ENCODE measurements around the gene TRAPPC8. TPM values are rescaled to one million over a fixed set of nuclear protein-coding genes. Genes with fewer than 3 reads are reported as not detected.

The TRAPPC8 gene
- total and polyA plus RNA-seq, 2 experiments from 2014 or later: 27.2 to 66.2 TPM

DNA sequence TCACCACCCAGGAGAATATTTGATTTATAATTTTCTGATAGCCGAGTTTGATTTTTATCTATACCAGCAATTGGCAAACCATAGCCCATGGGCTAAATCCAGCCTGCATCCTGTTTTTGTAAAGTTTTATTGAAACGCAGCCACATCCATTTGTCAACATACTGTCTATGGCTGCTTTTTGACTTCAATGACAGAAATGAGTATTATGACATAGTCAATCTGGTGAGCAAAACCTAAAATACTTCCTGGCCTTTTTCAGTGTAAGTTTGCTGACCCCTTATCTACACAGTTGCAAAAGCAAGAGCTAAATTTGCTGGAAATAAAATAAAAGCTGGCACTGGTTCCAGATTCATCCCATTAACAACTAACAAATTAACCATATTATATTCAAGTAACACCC lies 102.4 kb downstream of the TRAPPC8 start (continued):
- TF ChIP-seq, protein P1, sequence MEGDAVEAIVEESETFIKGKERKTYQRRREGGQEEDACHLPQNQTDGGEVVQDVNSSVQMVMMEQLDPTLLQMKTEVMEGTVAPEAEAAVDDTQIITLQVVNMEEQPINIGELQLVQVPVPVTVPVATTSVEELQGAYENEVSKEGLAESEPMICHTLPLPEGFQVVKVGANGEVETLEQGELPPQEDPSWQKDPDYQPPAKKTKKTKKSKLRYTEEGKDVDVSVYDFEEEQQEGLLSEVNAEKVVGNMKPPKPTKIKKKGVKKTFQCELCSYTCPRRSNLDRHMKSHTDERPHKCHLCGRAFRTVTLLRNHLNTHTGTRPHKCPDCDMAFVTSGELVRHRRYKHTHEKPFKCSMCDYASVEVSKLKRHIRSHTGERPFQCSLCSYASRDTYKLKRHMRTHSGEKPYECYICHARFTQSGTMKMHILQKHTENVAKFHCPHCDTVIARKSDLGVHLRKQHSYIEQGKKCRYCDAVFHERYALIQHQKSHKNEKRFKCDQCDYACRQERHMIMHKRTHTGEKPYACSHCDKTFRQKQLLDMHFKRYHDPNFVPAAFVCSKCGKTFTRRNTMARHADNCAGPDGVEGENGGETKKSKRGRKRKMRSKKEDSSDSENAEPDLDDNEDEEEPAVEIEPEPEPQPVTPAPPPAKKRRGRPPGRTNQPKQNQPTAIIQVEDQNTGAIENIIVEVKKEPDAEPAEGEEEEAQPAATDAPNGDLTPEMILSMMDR (conservative IDR thresholded peaks at IDR 0.05; ENCODE audit: low read depth in 2 of 2): no peak
- no peak for TF ChIP-seq EZH2 (IDR thresholded peaks at IDR 0.05; ENCODE audit: low read depth, unreplicated experiment)
- no peak for TF ChIP-seq NANOG (IDR thresholded peaks at IDR 0.05; ENCODE audit: borderline replicate concordance)
- TF ChIP-seq JUNB (IDR thresholded peaks at IDR 0.05; ENCODE audit: unreplicated experiment): no peak
- TF ChIP-seq POLR2AphosphoS5 (IDR thresholded peaks at IDR 0.05; ENCODE audit: low read depth): no peak

GRCh38 chr18:31837879-31838278 lies 105.0 kb downstream of the TRAPPC8 start:
- H3K27me3 ChIP-seq (ENCODE audit: insufficient read depth): no peaks in the 10 kb centered on the region
- peaks cover 4% of the 10 kb centered on the region for H3K4me1 Mint-ChIP-seq
- TF ChIP-seq EZH2phosphoT487 (IDR thresholded peaks at IDR 0.05; ENCODE audit: unreplicated experiment): no peak
- TF ChIP-seq, protein P2, sequence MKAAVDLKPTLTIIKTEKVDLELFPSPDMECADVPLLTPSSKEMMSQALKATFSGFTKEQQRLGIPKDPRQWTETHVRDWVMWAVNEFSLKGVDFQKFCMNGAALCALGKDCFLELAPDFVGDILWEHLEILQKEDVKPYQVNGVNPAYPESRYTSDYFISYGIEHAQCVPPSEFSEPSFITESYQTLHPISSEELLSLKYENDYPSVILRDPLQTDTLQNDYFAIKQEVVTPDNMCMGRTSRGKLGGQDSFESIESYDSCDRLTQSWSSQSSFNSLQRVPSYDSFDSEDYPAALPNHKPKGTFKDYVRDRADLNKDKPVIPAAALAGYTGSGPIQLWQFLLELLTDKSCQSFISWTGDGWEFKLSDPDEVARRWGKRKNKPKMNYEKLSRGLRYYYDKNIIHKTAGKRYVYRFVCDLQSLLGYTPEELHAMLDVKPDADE (IDR thresholded peaks at IDR 0.05): no peak
- TF ChIP-seq, protein P1 (conservative IDR thresholded peaks at IDR 0.05; ENCODE audit: low read depth in 2 of 2): no peak
- TF ChIP-seq CREB1 (CRISPR knock-in tag; IDR thresholded peaks at IDR 0.05; ENCODE audit: low read depth): no peak
- TF ChIP-seq, protein P3, sequence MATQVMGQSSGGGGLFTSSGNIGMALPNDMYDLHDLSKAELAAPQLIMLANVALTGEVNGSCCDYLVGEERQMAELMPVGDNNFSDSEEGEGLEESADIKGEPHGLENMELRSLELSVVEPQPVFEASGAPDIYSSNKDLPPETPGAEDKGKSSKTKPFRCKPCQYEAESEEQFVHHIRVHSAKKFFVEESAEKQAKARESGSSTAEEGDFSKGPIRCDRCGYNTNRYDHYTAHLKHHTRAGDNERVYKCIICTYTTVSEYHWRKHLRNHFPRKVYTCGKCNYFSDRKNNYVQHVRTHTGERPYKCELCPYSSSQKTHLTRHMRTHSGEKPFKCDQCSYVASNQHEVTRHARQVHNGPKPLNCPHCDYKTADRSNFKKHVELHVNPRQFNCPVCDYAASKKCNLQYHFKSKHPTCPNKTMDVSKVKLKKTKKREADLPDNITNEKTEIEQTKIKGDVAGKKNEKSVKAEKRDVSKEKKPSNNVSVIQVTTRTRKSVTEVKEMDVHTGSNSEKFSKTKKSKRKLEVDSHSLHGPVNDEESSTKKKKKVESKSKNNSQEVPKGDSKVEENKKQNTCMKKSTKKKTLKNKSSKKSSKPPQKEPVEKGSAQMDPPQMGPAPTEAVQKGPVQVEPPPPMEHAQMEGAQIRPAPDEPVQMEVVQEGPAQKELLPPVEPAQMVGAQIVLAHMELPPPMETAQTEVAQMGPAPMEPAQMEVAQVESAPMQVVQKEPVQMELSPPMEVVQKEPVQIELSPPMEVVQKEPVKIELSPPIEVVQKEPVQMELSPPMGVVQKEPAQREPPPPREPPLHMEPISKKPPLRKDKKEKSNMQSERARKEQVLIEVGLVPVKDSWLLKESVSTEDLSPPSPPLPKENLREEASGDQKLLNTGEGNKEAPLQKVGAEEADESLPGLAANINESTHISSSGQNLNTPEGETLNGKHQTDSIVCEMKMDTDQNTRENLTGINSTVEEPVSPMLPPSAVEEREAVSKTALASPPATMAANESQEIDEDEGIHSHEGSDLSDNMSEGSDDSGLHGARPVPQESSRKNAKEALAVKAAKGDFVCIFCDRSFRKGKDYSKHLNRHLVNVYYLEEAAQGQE (IDR thresholded peaks at IDR 0.05; ENCODE audit: unreplicated experiment): no peak
- no peaks in the 10 kb centered on the region for H3F3A ChIP-seq (replicated peaks; ENCODE audit: low read depth)
- no peaks in the 10 kb centered on the region for H3K9me2 ChIP-seq (ENCODE audit: insufficient read depth)
- H3K4me1 ChIP-seq (ENCODE audit: insufficient read depth): no peaks in the 10 kb centered on the region
- no peak overlapping the region for H2AFZ ChIP-seq
- no peak for ATAC-seq
- H3K36me3 ChIP-seq (ENCODE audit: insufficient read depth): peaks cover 25% of the 10 kb centered on the region; the same call in 1 of the 2 replicates
- H3K4me2 ChIP-seq: no peak overlapping the region
- H3K27ac Mint-ChIP-seq: no peak overlapping the region
- H4K20me1 ChIP-seq (replicated peaks; ENCODE audit: insufficient read depth): no peaks in the 10 kb centered on the region
- peaks cover 47% of the 10 kb centered on the region for H3K36me3 Mint-ChIP-seq (ENCODE audit: low read depth)
- no peak overlapping the region for H3K4me3 Mint-ChIP-seq
- no peak for DNase-seq (ENCODE audit: low spot score)
- no peak overlapping the region for H3K4me3 ChIP-seq
- H3K79me2 ChIP-seq (replicated peaks; ENCODE audit: insufficient read depth): no peaks in the 10 kb centered on the region
- no peak overlapping the region for H3K27ac ChIP-seq (ENCODE audit: low read depth)
- no peaks in the 10 kb centered on the region for H3K27me3 Mint-ChIP-seq (ENCODE audit: insufficient read depth, low read depth, poor library complexity)
- H3K9me3 Mint-ChIP-seq: no peaks in the 10 kb centered on the region
